IMR-90 (cell line): Measurements from ENCODE around the gene AFAP1L2. TPM values are rescaled to one million over a fixed set of nuclear protein-coding genes. Genes with fewer than 3 reads are reported as not detected.

Experiments
- ATAC-seq: fragments of 200-7000 bp; cut with Tn5 transposase; 2 replicates; pipeline ENCODE4 v1.9.1; 2020; ENCODE audit warnings: low read depth, mild to moderate bottlenecking, moderate library complexity
- BruUV-seq: library from RNA; stranded (reverse); fragments of 400-500 nt; replicated peaks from 2 replicates; lab custom pipeline; 2021; lab: Mats Ljungman, UMichigan
- CTCF ChIA-PET: fragments of 300-600 bp; formaldehyde crosslinking; extraction: SDS; loops from one replicate; lab custom pipeline; 2021; ENCODE audit warnings: antibody characterized with exemption; lab: Yijun Ruan, JAX
- POLR2A ChIA-PET: fragments of 300-600 bp; sonication (Branson Sonifier 250); formaldehyde crosslinking; loops from one replicate; lab custom pipeline; 2022; ENCODE audit warnings: antibody characterized with exemption; ENCODE audit not compliant: unreplicated experiment; lab: Charles Lee
- DNase-seq: peaks from one replicate; pipeline ENCODE4 v3.0.0; 2013
- H2AFZ ChIP-seq: replicated peaks from 2 replicates; pipeline ENCODE3; 2013; ENCODE audit warnings: low read length, mild to moderate bottlenecking; ENCODE audit not compliant: poor library complexity
- H2AK5ac ChIP-seq: 2 replicates; pipeline ENCODE4 v1.6.1; 2013; ENCODE audit warnings: low read depth, low read length, inconsistent platforms
- H2AK9ac ChIP-seq: replicated peaks from 2 replicates; pipeline ENCODE3; 2013; ENCODE audit warnings: mild to moderate bottlenecking, low read depth, low read length, moderate library complexity; ENCODE audit not compliant: poor library complexity
- H2BK120ac ChIP-seq: 2 replicates; pipeline ENCODE4 v1.6.1; 2013; ENCODE audit warnings: low read depth, low read length, inconsistent platforms
- H2BK15ac ChIP-seq: 3 replicates; pipeline ENCODE4 v1.6.1; 2013; ENCODE audit warnings: low read depth, low read length, inconsistent platforms
- H2BK20ac ChIP-seq: 2 replicates; pipeline ENCODE4 v1.6.1; 2013; ENCODE audit warnings: low read depth, mild to moderate bottlenecking, inconsistent platforms, low read length, moderate library complexity
- H2BK5ac ChIP-seq: 2 replicates; pipeline ENCODE4 v1.6.1; 2013; ENCODE audit warnings: mild to moderate bottlenecking, low read depth, low read length, inconsistent platforms; ENCODE audit not compliant: poor library complexity, severe bottlenecking
- H3K14ac ChIP-seq: replicated peaks from 2 replicates; pipeline ENCODE4 v1.6.1; 2013; ENCODE audit warnings: low read depth, low read length, inconsistent platforms
- H3K18ac ChIP-seq: 2 replicates; pipeline ENCODE4 v1.6.1; 2013; ENCODE audit warnings: low read depth, low read length, control low read depth
- H3K23ac ChIP-seq: 2 replicates; pipeline ENCODE4 v1.6.1; 2013; ENCODE audit warnings: low read depth, low read length, inconsistent platforms
- H3K27ac ChIP-seq: 2 replicates; pipeline ENCODE4 v1.5.1; 2013; ENCODE audit warnings: mild to moderate bottlenecking, control low read depth, low read length; ENCODE audit not compliant: insufficient read depth
- H3K27me3 ChIP-seq: 2 replicates; pipeline ENCODE4 v1.6.1; 2013; ENCODE audit warnings: low read length; ENCODE audit not compliant: control insufficient read depth, insufficient read depth
- H3K36me3 ChIP-seq: 2 replicates; pipeline ENCODE4 v1.6.1; 2013; ENCODE audit warnings: low read length, mixed read lengths; ENCODE audit not compliant: control insufficient read depth, insufficient read depth
- H3K4ac ChIP-seq: 2 replicates; pipeline ENCODE4 v1.6.1; 2013; ENCODE audit warnings: low read depth, low read length, inconsistent platforms
- H3K4me1 ChIP-seq: 2 replicates; pipeline ENCODE4 v1.6.1; 2013; ENCODE audit warnings: low read length, mixed read lengths; ENCODE audit not compliant: control insufficient read depth, insufficient read depth
- H3K4me2 ChIP-seq: 2 replicates; pipeline ENCODE4 v1.6.1; 2013; ENCODE audit warnings: low read depth, mild to moderate bottlenecking, control low read depth, low read length, moderate library complexity
- H3K4me3 ChIP-seq: 2 replicates; pipeline ENCODE4 v1.5.1; 2013; ENCODE audit warnings: low read depth, mild to moderate bottlenecking, control low read depth, low read length, moderate library complexity; ENCODE audit not compliant: insufficient read depth
- H3K56ac ChIP-seq: 2 replicates; pipeline ENCODE4 v1.6.1; 2013; ENCODE audit warnings: low read length, inconsistent platforms; ENCODE audit not compliant: insufficient read depth; ENCODE audit errors: extremely low read depth
- H3K79me1 ChIP-seq, 2 experiments: 2 replicates each; pipeline ENCODE4 v1.6.1; 2013; ENCODE audit warnings: low read length in 2 of 2, inconsistent platforms in 1 of 2, low read depth in 1 of 2
- H3K9ac ChIP-seq: 2 replicates; pipeline ENCODE4 v1.6.1; 2013; ENCODE audit warnings: low read depth, low read length, control low read depth
- H3K9me1 ChIP-seq: 2 replicates; pipeline ENCODE4 v1.6.1; 2013; ENCODE audit warnings: low read length, inconsistent platforms; ENCODE audit not compliant: insufficient read depth
- H3K9me3 ChIP-seq: 2 replicates; pipeline ENCODE4 v1.6.1; 2013; ENCODE audit warnings: low read length; ENCODE audit not compliant: control insufficient read depth, insufficient read depth
- H4K20me1 ChIP-seq: 2 replicates; pipeline ENCODE4 v1.6.1; 2013; ENCODE audit warnings: low read length, inconsistent platforms; ENCODE audit not compliant: insufficient read depth
- H4K5ac ChIP-seq: 2 replicates; pipeline ENCODE4 v1.6.1; 2013; ENCODE audit warnings: mild to moderate bottlenecking, low read depth, low read length, control low read depth
- H4K8ac ChIP-seq, 2 experiments: 2 replicates each; pipeline ENCODE4 v1.6.1; 2013; ENCODE audit warnings: low read depth in 2 of 2, low read length in 2 of 2, control low read depth in 1 of 2, inconsistent platforms in 1 of 2
- H4K91ac ChIP-seq: 2 replicates; pipeline ENCODE4 v1.6.1; 2013; ENCODE audit warnings: low read depth, low read length, inconsistent platforms; ENCODE audit not compliant: insufficient read depth
- BHLHE40 ChIP-seq: fragments of 150-350 bp; IDR thresholded peaks from 2 replicates; pipeline ENCODE4 v1.6.1; 2016; ENCODE audit warnings: mild to moderate bottlenecking, low read depth, low read length
- CTCF ChIP-seq: conservative IDR thresholded peaks from 2 replicates; pipeline ENCODE4 v1.5.1; 2012; ENCODE audit warnings: mild to moderate bottlenecking, low read depth, low read length, improper control_type of control experiment
- FOS ChIP-seq: fragments of 150-350 bp; IDR thresholded peaks from 2 replicates; pipeline ENCODE4 v1.6.1; 2016; ENCODE audit warnings: low read depth, low read length
- MXI1 ChIP-seq: IDR thresholded peaks from 2 replicates; pipeline ENCODE4 v1.6.1; 2012; ENCODE audit warnings: low read depth, mild to moderate bottlenecking, low read length, moderate library complexity, borderline replicate concordance
- POLR2A ChIP-seq: IDR thresholded peaks from 2 replicates; pipeline ENCODE4 v1.6.1; 2012; ENCODE audit warnings: mild to moderate bottlenecking, low read depth, low read length
- RCOR1 ChIP-seq: IDR thresholded peaks from 2 replicates; pipeline ENCODE4 v1.6.1; 2012; ENCODE audit warnings: mild to moderate bottlenecking, low read length, improper control_type of control experiment; ENCODE audit not compliant: insufficient replicate concordance
- RFX5 ChIP-seq: IDR thresholded peaks from 2 replicates; pipeline ENCODE4 v1.8.0; 2012; ENCODE audit warnings: low read depth, mild to moderate bottlenecking, low read length, moderate library complexity
- WGBS, 2 experiments: methylation state at CpG; one replicate each; pipeline versions ENCODE4 v1.1.5 to v1.1.7; 2013; ENCODE audit warnings: missing lambda C conversion rate in 2 of 2; ENCODE audit not compliant: insufficient read length in 1 of 2; ENCODE audit errors: extremely low coverage in 2 of 2; 5-methylcytosine and 5-hydroxymethylcytosine counted together
- dilution Hi-C: fragments of 300-500 bp; cut with HindIII; formaldehyde crosslinking; loops from one replicate; pipeline ENCODE4 v1.14.3; 2018; ENCODE audit warnings: low sequenced_read_pairs; ENCODE audit not compliant: unreplicated experiment
- in situ Hi-C: fragments of 300-500 bp; cut with MboI; formaldehyde crosslinking; loops from 3 replicates; pipeline ENCODE4 v1.14.3; 2019; ENCODE audit warnings: low sequenced_read_pairs, inconsistent platforms, mixed read lengths
- intact Hi-C: fragments of 100-400 bp; cut with micrococcal nuclease; formaldehyde crosslinking; loops from 2 replicates; pipeline ENCODE4 v1.10.0; 2022
- polyA plus RNA-seq, 3 experiments: library from polyadenylated mRNA; depleted of rRNA; stranded (reverse); fragments of >200 nt; gene quantifications; 2 replicates each; pipeline ENCODE4 v1.2.3, GENCODE V29; 2012; ENCODE audit warnings: low replicate concordance in 1 of 3
- total RNA-seq: library from RNA; depleted of rRNA; stranded (reverse); fragments of >200 nt; gene quantifications from 2 replicates; pipeline ENCODE4 v1.2.3, GENCODE V29; 2012

The AFAP1L2 gene
- total and polyA plus RNA-seq, 2 of the 4 experiments (the other 2 are of a cell fraction): under 0.01 to 0.10 TPM

GRCh38 chr10:114305521-114305925 lies 98.8 kb downstream of the AFAP1L2 start:
- intact Hi-C loops: loop anchor here (2.0 to 10.0 kb wide), 2 partner anchors 235 to 329 kb away; no protein-coding TSS in a partner anchor
- Histone ChIP-seq H3K23ac (no peak overlapping the region), H3K9me3 (no peaks in the 10 kb centered on the region), H3K79me1 (no peaks in the 10 kb centered on the region), H3K56ac (no peak overlapping the region), H3K4me1 (peaks cover 13% of the 10 kb centered on the region), H2BK120ac (no peak overlapping the region), H3K4ac (no peak overlapping the region), H3K4me3 (no peak overlapping the region), H2AK5ac (no peak overlapping the region), H4K8ac (no peak overlapping the region), H3K27me3 (peaks cover 8% of the 10 kb centered on the region; the same call in 1 of the 2 replicates), H2BK20ac (no peak overlapping the region), H3K9ac (no peak overlapping the region), H3K18ac (no peak overlapping the region), H3K9me1 (peaks cover 7% of the 10 kb centered on the region), H4K91ac (no peak overlapping the region), H2AFZ (no peak overlapping the region), H4K20me1 (peaks cover 4% of the 10 kb centered on the region; the same call in 1 of the 2 replicates), H3K4me2 (no peak overlapping the region), H2BK15ac (no peak overlapping the region), H4K5ac (no peak overlapping the region), H3K36me3 (no peaks in the 10 kb centered on the region), H3K14ac (no peak overlapping the region), H3K27ac (no peak overlapping the region), H2BK5ac (no peak overlapping the region), H2AK9ac (no peak overlapping the region)
- no TSS peak for BruUV-seq
- ATAC-seq: no peak
- dilution Hi-C loops: no loop called here
- in situ Hi-C loops: loop anchor here (10.0 kb wide), 2 partner anchors 489 to 819 kb away; no protein-coding TSS in a partner anchor
- WGBS, 2 experiments: 92% methylated on average over 11 of the region's 18 CpGs; no CpG with 5 or more reads in 1 of the 2 experiments
- CTCF ChIA-PET: no interaction called here
- POLR2A ChIA-PET: no interaction called here
- no peak for TF ChIP-seq MXI1
- no peak for TF ChIP-seq CTCF
- no peak for TF ChIP-seq RCOR1
- no peak for TF ChIP-seq POLR2A
- no peak for TF ChIP-seq BHLHE40
- TF ChIP-seq RFX5: no peak
- no peak for TF ChIP-seq FOS
- DNase-seq: no peak
